Body of pancreas (tissue), 4 donors: ENCODE measurements around the gene WDFY3.

Source experiments
- POLR2A ChIP-seq, 3 donors: fragments of 450-650 bp; IDR thresholded peaks; one replicate each; pipeline ENCODE4 v1.6.1; 2016; ENCODE audit warnings: antibody characterized with exemption in 3 of 3, mild to moderate bottlenecking in 2 of 3
- TF ChIP-seq, protein P1 (sequence below), 7 experiments: fragments of 450-650 bp in 4 of 7; fragments of 200-600 bp in 3 of 7; sonication (generic) in 3 of 7; IDR thresholded peaks; one replicate each; pipeline ENCODE4 v1.5.1; 2016 to 2019; ENCODE audit warnings: antibody characterized with exemption in 7 of 7

DNA sequence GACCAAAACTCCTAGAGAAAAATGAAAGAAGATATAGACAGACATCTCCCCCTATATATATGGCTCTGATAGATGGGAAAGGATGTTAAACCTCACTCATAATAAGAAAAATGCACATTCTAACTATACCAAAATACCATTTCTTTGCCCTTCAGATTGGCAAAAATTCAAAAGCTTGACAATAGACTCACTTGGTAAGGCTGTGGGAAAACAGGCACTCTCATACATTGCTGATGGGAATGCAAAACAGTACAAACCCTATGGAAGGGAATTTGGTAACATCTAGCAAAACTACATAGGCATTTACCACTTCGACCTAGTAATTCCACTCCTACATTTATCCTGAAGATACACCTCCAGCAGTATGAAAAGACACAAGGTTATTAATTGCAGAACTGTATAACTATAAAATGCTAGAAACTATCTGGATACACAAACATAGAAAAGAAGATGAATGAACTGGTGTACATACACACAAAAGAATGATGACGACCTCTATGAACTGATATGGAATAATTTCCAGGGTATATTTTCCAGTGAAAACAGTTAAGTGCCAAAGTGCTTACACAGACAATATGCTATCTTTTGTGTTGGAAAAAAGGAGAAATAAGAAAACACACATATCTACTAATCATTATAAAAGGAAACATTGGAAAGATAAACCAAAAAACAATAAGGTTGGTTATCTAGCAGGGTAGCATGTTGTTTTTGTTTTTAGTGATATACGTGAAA, 48.5 kb downstream of the WDFY3 start:
- no peak for TF ChIP-seq POLR2A (IDR thresholded peaks at IDR 0.05)
- TF ChIP-seq, protein P1, sequence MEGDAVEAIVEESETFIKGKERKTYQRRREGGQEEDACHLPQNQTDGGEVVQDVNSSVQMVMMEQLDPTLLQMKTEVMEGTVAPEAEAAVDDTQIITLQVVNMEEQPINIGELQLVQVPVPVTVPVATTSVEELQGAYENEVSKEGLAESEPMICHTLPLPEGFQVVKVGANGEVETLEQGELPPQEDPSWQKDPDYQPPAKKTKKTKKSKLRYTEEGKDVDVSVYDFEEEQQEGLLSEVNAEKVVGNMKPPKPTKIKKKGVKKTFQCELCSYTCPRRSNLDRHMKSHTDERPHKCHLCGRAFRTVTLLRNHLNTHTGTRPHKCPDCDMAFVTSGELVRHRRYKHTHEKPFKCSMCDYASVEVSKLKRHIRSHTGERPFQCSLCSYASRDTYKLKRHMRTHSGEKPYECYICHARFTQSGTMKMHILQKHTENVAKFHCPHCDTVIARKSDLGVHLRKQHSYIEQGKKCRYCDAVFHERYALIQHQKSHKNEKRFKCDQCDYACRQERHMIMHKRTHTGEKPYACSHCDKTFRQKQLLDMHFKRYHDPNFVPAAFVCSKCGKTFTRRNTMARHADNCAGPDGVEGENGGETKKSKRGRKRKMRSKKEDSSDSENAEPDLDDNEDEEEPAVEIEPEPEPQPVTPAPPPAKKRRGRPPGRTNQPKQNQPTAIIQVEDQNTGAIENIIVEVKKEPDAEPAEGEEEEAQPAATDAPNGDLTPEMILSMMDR (IDR thresholded peaks at IDR 0.05): no peak
